PFSK-1 (cell line): ENCODE results near the gene SIGLEC15.

ENCODE experiments used
- FOXP2 ChIP-seq: optimal IDR thresholded peaks from 2 replicates; pipeline ENCODE3; 2011; ENCODE audit warnings: borderline replicate concordance, control low read depth, inconsistent platforms; ENCODE audit not compliant: insufficient read depth; ENCODE audit errors: extremely low read length, extremely low read depth
- POLR2AphosphoS5 ChIP-seq: IDR thresholded peaks from 2 replicates; pipeline ENCODE4 v1.6.1; 2012; ENCODE audit warnings: low read depth, mild to moderate bottlenecking, control low read depth, low read length, moderate library complexity
- SIN3A ChIP-seq: IDR thresholded peaks from 2 replicates; pipeline ENCODE4 v1.6.1; 2012; ENCODE audit warnings: mild to moderate bottlenecking, low read length, moderate library complexity, borderline replicate concordance; ENCODE audit not compliant: insufficient read depth
- TAF1 ChIP-seq: IDR thresholded peaks from 2 replicates; pipeline ENCODE4 v1.6.1; 2012; ENCODE audit warnings: low read length, control low read depth, borderline replicate concordance; ENCODE audit not compliant: insufficient read depth
- TF ChIP-seq, protein P1 (sequence below), 2 experiments: IDR thresholded peaks; 2 replicates each; pipeline versions ENCODE4 v1.6.1 to v1.8.0; 2011 to 2012; ENCODE audit warnings: low read depth in 2 of 2, low read length in 2 of 2, control low read depth in 1 of 2, inconsistent platforms in 1 of 2, mild to moderate bottlenecking in 1 of 2, moderate library complexity in 1 of 2; ENCODE audit not compliant: insufficient read depth in 1 of 2

Gene SIGLEC15

DNA sequence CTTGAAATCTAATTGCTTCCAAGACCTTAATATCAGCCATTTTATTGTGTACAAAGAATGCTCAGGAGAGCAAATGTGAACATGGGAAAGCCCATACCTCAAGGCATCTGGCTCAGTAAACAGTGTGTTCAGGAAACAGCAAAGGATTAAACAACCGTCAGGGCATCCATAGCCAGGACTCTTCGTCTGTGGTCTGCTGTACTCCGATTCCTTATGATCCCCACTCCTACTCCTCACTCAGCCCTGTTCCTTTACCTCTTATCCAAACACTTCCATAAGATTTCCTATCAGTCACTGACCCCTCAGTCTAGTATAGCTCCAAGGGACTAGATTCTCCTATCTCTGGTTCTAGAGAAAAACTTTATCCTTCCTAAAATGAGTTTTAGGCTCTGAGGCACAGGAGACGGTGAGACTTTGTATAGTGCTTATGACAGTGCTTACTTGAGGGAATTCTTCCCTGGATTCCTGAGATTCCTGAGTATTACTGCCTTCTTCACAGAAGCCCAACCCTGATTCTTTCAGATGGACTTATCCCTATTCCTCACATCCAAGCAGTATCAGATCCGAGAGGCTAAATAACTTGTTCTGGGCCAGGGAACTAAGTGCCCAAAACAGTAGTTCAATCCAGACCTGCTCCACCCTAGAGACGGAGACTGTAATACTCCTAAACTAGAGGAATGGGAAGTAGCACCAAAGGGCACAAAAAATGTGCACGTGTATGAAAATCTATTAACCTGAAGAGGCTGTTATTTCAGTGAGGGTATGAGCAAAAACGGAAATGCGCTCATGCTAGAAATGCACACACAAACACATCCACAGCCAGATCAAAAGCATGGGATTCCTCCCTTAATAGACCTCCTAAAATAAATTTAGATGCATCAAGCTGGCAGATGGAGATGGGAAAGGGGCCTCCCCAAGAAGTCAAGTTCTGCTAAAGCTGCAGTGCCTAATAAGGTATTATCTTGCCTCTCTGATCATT, 42.1 kb upstream of the SIGLEC15 start:
- TF ChIP-seq, protein P1, sequence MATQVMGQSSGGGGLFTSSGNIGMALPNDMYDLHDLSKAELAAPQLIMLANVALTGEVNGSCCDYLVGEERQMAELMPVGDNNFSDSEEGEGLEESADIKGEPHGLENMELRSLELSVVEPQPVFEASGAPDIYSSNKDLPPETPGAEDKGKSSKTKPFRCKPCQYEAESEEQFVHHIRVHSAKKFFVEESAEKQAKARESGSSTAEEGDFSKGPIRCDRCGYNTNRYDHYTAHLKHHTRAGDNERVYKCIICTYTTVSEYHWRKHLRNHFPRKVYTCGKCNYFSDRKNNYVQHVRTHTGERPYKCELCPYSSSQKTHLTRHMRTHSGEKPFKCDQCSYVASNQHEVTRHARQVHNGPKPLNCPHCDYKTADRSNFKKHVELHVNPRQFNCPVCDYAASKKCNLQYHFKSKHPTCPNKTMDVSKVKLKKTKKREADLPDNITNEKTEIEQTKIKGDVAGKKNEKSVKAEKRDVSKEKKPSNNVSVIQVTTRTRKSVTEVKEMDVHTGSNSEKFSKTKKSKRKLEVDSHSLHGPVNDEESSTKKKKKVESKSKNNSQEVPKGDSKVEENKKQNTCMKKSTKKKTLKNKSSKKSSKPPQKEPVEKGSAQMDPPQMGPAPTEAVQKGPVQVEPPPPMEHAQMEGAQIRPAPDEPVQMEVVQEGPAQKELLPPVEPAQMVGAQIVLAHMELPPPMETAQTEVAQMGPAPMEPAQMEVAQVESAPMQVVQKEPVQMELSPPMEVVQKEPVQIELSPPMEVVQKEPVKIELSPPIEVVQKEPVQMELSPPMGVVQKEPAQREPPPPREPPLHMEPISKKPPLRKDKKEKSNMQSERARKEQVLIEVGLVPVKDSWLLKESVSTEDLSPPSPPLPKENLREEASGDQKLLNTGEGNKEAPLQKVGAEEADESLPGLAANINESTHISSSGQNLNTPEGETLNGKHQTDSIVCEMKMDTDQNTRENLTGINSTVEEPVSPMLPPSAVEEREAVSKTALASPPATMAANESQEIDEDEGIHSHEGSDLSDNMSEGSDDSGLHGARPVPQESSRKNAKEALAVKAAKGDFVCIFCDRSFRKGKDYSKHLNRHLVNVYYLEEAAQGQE (IDR thresholded peaks at IDR 0.05; ENCODE audit: insufficient read depth in 1 of 2, low read depth in 2 of 2, low read length in 2 of 2) = no peak
- TF ChIP-seq SIN3A (no peak), POLR2AphosphoS5 (no peak), FOXP2 (no peak), TAF1 (no peak)

DNA sequence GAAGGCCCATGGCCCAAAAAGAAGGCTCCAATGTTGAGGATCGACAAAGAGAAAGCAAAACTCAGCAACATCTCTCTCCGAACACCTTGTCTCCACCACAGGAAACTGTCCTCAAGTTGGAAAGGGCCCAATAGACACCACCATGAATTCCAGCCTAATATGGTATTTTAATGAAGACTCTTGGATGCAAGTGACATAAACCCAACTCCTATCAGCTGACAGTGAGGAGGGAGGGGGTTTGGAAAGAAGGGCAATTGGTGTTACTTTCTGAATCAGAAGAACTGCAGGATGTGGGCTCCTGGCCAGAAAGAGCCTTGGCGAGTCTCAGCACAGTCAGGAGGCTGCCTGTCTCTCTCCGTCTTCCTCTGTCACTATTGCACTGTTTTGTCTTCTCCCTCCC, 40.3 kb upstream of the SIGLEC15 start:
- TF ChIP-seq SIN3A = no peak
- TF ChIP-seq, protein P1 (IDR thresholded peaks at IDR 0.05; ENCODE audit: insufficient read depth in 1 of 2, low read depth in 2 of 2, low read length in 2 of 2) = no peak
- TF ChIP-seq FOXP2 = no peak
- no peak for TF ChIP-seq TAF1
- no peak for TF ChIP-seq POLR2AphosphoS5

DNA sequence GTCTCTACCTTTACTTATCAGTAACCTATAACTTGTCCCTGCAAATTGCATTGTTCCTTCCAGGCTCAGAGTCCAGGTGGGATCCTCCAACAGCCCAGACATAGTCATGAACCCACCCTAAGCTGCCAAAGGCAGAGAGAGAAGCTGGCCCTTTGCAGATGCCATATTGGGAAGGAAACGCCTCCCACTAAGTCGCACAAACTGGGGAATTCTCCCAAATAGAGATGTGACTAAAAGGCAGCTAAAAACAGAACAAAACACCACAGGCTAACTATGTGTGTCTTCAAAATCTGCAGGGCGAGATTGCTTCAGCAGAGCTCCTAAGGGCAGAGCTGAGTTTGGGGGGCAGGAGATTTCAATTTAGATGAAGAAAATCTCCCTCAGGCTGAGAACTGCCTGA, 38.5 kb upstream of the SIGLEC15 start:
- TF ChIP-seq SIN3A (no peak), FOXP2 (no peak), TAF1 (no peak), POLR2AphosphoS5 (no peak)
- TF ChIP-seq, protein P1 (IDR thresholded peaks at IDR 0.05; ENCODE audit: insufficient read depth in 1 of 2, low read depth in 2 of 2, low read length in 2 of 2) = no peak

DNA sequence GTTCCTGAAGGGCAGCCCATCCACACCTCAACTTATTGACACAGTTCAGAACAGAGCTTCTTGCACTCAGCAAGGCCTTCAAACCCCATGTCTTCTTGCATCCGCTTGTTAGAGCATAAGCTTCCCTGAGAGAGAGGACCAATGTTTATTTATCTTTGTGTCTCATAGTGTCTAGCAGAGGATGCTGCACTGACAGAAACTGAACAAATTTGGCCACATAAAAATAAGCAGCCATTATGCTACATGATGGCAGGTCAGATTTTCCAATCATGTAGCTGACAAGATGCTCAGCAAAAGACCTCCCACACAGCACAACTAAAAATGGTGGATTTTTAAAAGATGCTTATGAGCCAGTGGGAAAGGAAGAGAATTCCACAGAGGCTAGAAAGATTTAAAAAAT, 38.1 kb upstream of the SIGLEC15 start:
- TF ChIP-seq, protein P1 (IDR thresholded peaks at IDR 0.05; ENCODE audit: insufficient read depth in 1 of 2, low read depth in 2 of 2, low read length in 2 of 2) = no peak
- TF ChIP-seq TAF1 = no peak

DNA sequence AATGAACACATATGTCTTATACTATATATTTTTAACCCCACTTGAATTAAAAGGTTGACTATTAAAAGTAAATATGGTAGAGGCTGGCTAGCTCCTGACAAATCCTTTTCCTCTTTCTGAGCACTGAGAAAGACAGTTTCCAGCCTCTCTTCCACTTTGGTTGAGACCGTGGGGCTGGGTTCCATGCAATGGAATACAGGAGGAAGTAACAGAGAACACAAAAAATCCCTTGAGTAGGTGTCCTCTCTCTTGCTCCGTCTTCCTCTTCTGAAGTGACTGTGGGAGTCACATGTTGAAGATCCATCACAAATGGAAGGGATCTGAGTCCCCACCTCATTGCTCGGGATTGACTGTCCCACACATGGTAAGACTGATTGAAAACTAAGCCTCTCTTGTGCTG, 36.6 kb upstream of the SIGLEC15 start:
- TF ChIP-seq POLR2AphosphoS5 (no peak), FOXP2 (no peak), TAF1 (no peak), SIN3A (no peak)
- TF ChIP-seq, protein P1 (IDR thresholded peaks at IDR 0.05; ENCODE audit: insufficient read depth in 1 of 2, low read depth in 2 of 2, low read length in 2 of 2) = no peak
